Kidney epithelial cell (primary cell): ENCODE data around the gene RIMBP2. TPM values are rescaled to one million over a fixed set of nuclear protein-coding genes. Genes with fewer than 3 reads are reported as not detected.

Experiments used
- DNase-seq: peaks from one replicate; pipeline ENCODE4 v3.0.0-alpha.2; 2010; ENCODE audit warnings: low read depth
- H3K27me3 ChIP-seq: 2 replicates; pipeline ENCODE4 v1.6.0; 2011; ENCODE audit warnings: low read length; ENCODE audit not compliant: control insufficient read depth, insufficient read depth
- H3K36me3 ChIP-seq: 2 replicates; pipeline ENCODE4 v1.5.1; 2011; ENCODE audit warnings: low read length; ENCODE audit not compliant: control insufficient read depth, insufficient read depth
- H3K4me3 ChIP-seq: 2 replicates; pipeline ENCODE4 v1.5.1; 2011; ENCODE audit warnings: low read depth, mild to moderate bottlenecking, control low read depth, low read length
- total RNA-seq: library from RNA; depleted of rRNA; stranded (reverse); fragments of >200 nt; gene quantifications from 2 replicates; pipeline ENCODE4 v1.2.3, GENCODE V29; 2015
- TF ChIP-seq, protein P1 (sequence below): IDR thresholded peaks from 2 replicates; pipeline ENCODE4 v1.5.1; 2011; ENCODE audit warnings: mild to moderate bottlenecking, moderate library complexity, low read length, control low read depth, inconsistent platforms; ENCODE audit not compliant: insufficient read depth, poor library complexity, severe bottlenecking

The RIMBP2 gene
- total RNA-seq, 1 donor from 2014 or later = 0.50 TPM

DNA sequence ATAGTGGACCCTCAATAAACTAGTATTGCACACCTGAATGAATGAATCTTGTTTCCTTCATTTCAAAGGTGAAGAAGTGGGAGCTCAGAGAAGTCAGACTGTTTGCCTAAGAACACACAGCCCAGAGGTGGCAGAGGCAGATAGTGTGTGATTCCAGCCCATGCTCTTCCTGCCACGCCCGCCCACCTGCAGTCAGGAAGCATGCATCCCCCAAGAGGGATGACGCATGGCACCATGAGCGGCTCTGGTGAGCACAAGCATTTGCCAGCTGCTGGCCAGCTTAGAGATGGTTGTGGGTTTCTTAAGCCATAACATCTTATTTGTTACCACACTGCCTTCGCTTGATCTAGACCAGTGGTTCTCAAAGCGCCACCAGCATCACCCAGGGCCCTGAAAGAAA lies 133.8 kb downstream of the RIMBP2 start:
- Histone ChIP-seq H3K27me3 (no peaks in the 10 kb centered on the region), H3K36me3 (no peaks in the 10 kb centered on the region), H3K4me3 (no peak overlapping the region)
- TF ChIP-seq, protein P1, sequence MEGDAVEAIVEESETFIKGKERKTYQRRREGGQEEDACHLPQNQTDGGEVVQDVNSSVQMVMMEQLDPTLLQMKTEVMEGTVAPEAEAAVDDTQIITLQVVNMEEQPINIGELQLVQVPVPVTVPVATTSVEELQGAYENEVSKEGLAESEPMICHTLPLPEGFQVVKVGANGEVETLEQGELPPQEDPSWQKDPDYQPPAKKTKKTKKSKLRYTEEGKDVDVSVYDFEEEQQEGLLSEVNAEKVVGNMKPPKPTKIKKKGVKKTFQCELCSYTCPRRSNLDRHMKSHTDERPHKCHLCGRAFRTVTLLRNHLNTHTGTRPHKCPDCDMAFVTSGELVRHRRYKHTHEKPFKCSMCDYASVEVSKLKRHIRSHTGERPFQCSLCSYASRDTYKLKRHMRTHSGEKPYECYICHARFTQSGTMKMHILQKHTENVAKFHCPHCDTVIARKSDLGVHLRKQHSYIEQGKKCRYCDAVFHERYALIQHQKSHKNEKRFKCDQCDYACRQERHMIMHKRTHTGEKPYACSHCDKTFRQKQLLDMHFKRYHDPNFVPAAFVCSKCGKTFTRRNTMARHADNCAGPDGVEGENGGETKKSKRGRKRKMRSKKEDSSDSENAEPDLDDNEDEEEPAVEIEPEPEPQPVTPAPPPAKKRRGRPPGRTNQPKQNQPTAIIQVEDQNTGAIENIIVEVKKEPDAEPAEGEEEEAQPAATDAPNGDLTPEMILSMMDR = no peak
- no peak for DNase-seq

DNA sequence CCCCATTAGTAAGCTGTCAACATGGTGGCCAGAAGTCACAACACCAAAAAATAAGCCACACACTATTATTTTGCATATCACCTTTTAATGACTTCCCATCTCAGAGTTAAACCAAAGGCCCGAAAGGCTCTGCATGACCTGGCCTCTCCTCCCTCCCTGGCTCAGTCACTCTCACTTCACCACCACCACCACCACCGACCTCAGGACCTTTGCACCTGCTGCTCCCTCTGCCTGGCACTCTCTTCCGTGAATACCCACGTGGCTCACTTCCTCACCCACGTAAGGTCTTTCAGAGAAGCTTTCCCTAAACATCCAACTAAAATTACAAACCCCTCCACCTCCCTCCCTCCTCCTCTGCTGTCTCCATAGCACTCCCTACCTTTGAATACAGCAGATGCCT lies 134.3 kb downstream of the RIMBP2 start:
- TF ChIP-seq, protein P1 = no peak
- Histone ChIP-seq H3K36me3 (no peaks in the 10 kb centered on the region), H3K4me3 (no peak overlapping the region), H3K27me3 (no peaks in the 10 kb centered on the region)
- DNase-seq = no peak

GRCh38 chr12:130579231-130579630 lies 136.9 kb downstream of the RIMBP2 start:
- no peak overlapping the region for H3K4me3 ChIP-seq
- no peaks in the 10 kb centered on the region for H3K36me3 ChIP-seq
- TF ChIP-seq, protein P1 = no peak
- H3K27me3 ChIP-seq = no peaks in the 10 kb centered on the region
- DNase-seq = no peak

DNA sequence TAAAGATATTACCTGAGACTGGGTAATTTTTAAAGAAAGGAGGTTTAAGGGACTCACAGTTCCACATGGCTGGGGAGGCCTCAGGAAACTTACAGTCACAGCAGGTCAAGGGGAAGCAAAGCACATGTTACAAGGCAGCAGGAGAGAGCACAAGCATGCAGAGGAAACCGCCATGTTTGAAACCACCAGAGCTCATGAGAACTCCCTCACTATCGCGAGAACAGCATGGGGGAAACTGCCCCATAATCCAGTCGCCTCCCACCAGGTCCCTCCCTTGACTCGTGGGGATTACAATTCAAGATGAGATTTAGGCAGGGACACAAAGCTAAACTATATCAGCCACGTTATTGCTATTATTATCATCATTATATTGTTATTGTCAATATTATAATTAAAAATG lies 138.7 kb downstream of the RIMBP2 start:
- Histone ChIP-seq H3K36me3 (no peaks in the 10 kb centered on the region), H3K27me3 (no peaks in the 10 kb centered on the region), H3K4me3 (no peak overlapping the region)
- TF ChIP-seq, protein P1 = no peak
- DNase-seq = no peak

- TF ChIP-seq, protein P1 = no peak
- Histone ChIP-seq H3K27me3 (no peaks in the 10 kb centered on the region), H3K4me3 (no peak overlapping the region), H3K36me3 (no peaks in the 10 kb centered on the region)
- no peak for DNase-seq
Measured at GRCh38 chr12:130576371-130576816, 139.7 kb downstream of the RIMBP2 start.

- TF ChIP-seq, protein P1 = no peak
- Histone ChIP-seq H3K4me3 (no peak overlapping the region), H3K27me3 (no peaks in the 10 kb centered on the region), H3K36me3 (no peaks in the 10 kb centered on the region)
- no peak for DNase-seq
Measured at GRCh38 chr12:130574402-130574801, 141.7 kb downstream of the RIMBP2 start.
